GM11168 (cell line): ENCODE data around the gene NUTM2G.
"Not testable (repeated sequence)": the region's sequence is repeated elsewhere in the genome, so short reads cannot be mapped to it uniquely, and the experiment has no call there.

Experiments
- in situ Hi-C: fragments of 300-500 bp; cut with MboI; formaldehyde crosslinking; loops from one replicate; pipeline ENCODE4 v1.12.0; 2022; ENCODE audit warnings: low sequenced_read_pairs; ENCODE audit not compliant: unreplicated experiment

NUTM2G gene

DNA sequence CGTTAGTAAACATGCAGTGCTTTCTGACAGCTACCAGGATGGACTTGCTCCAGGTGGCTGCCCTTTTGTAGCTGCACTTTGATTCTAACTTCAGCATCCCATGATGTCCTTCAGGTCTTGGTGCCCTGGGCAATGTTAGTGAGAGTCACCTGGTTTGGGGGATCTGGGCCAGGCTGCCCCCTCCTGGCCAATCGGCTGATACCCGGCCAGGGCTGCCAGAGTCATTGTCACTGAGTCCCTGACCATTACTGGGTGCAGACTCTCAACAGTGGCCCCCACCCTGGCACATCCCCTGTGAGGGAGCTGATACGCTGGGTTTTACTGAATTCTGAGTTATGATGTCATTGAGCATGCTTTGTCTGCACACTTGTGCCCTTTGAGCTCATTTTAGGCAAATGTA lies 13.5 kb downstream of the NUTM2G start:
- in situ Hi-C loops: not testable (repeated sequence)

DNA sequence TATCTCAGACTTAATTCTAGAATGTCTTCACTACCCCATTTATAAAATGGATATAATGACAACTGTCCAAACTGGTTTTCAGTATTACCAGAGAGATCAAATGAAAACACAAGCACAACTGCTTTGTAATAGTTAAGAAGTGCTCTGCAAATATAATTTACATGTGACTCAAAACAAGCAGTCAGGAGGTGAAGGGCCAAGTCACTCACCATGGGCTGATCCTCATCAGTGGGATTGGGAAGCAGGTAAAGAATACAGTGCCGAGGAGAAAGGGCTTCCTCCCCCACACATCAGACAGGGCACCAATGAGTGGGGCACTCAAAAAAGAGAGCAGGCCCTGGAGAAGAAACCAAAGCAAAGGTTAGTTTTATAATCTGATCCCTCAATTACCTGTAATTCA lies 20.7 kb downstream of the NUTM2G start:
- in situ Hi-C loops: not testable (repeated sequence)

DNA sequence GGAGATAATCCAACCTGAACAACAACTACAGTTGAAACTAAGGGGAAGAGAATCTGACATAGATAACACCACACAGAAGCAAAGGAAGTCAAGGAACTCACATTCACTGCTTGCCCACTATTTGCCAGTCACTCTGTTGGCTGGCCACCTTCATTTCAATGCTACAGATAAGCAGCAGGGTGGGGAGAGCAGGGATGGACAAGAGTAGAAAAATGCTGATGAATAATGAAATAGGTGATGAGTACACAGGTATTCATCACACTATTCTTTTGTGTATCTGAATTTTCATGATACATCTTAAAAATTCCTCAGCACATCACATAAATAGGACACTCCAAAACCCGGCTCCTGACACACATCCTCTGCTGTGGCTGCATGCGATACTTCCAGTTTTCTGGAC lies 21.9 kb downstream of the NUTM2G start:
- in situ Hi-C loops: not testable (repeated sequence)

DNA sequence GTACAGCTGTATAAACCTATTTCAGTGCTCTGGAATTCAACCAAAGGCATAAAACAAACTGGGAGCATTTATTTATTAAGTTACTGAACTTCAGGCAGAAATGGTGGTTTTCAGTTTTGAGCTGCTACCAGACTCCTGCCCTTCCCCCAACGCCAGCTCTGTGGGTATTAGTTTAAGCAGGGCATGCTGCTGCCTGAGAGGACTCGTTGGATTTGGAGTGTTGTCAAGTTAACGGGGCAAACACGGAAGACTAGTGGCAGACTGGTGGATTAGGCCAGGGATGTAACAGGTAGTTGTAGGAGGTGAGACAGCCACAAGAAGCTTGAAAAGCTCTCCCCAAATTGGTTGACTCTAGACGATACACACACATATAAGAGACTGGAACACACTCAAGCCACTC lies 38.9 kb downstream of the NUTM2G start:
- in situ Hi-C loops: not testable (repeated sequence)

DNA sequence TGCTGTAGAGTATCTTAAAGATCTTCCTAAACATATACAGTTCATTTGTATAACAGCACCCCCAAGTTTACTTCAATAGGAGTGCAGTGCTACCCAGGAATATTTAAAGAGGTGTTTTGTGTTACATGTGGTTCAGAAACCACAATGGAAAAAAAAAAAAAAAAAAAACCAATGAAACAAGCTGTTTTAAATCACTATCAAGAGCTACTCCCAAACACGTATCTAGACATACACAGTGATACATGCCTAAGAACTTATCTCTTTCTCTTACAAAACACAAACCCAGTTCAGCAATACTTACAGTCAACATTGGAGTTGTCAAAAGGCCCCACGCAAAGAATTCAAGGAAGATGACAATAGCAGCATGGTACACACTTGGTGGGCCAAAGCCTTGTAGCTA lies 43.9 kb downstream of the NUTM2G start:
- in situ Hi-C loops: not testable (repeated sequence)

DNA sequence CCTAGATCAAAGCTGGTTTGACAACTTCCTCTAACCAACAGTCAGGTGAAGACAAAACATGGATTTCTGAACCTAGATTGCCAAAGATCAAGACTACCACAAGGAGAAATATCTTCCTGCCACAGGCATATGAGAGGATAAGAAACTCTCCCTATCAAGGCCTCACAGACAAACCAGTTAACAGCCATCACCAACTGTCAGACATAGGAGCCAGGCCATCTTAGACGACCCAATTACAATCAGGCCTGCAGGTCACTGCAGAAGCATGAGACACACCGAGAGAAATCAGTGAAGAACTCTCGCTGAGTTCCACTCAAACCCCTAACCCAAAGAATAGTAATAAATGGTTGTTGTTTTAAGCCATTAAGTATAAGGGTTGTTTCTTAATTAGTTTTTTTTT lies 45.4 kb downstream of the NUTM2G start:
- in situ Hi-C loops: not testable (repeated sequence)

DNA sequence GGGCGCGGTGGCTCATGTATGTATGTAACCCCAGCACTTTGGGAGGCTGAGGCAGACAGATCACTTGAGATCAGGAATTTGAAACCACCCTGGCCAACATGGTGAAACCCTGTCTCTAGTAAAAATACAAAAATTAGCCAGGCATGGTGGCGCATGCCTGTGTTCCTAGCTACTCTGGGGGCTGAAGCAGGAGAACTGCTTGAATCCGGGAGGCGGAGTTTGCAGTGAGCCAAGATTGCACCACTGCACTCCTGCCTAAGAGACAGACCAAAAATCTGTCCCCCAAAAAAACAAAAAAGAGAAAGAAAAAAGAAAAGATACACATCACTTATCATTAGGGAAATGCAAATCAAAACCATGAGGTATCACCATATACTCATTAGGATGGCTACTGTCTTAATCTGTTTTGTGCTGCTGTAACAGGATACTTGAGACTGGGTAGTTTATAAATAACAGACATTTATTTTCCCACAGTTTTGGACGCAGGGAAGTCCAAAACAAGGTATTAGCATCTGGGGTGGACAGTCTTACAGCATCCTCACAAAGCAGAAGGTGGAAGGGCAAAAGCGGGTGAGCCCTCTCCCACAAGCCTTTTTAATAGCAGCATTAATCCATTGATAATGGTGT lies 55.0 kb downstream of the NUTM2G start:
- in situ Hi-C loops: not testable (repeated sequence)

DNA sequence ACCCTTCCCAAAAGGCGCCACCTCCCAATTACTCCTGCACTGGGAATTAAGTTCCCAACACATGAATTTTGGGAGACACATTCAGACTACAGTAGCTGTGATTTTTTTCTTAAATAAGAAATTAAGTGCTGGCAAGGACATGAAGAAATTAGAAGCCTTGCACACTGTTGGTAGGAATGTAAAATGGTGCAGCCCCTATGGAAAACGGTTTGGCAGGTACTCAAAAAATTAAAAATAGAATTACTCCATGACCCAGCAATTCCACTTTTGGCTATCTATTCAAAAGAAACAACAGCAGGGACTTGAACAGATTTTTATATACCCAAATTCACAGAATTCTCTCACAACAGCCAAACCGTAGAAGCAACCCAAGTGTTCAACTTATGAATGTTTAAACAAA lies 55.5 kb downstream of the NUTM2G start:
- in situ Hi-C loops: not testable (repeated sequence)

DNA sequence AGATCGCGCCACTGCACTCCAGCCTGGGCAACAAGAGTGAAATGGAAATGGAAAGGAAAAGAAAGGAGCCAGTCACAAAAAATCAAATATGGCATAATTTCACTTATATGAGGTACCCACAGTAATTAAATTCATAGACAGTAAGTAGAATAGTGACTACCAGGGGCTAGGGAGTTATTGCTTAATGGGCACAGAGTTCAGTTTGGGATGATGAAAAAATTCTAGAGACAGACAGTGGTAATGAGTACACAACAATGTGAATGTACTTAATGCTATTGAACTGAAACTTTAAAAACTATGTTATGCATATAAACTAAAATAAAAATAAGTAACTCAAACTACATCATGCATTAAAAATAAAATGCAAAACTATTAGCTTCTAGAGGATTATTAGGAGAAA lies 56.2 kb downstream of the NUTM2G start:
- in situ Hi-C loops: not testable (repeated sequence)
